ENCODE results near the gene IPCEF1.

Gene IPCEF1

GRCh38 chr6:154356690-154357089 is at the start of gene IPCEF1:
IPCEF1 (minus strand) TSS chr6:154356803; CDS start chr6:154265947, 90,856 bp downstream.
- DNase-seq (ENCODE audit: low read depth): no peak
- TF ChIP-seq, protein P1, sequence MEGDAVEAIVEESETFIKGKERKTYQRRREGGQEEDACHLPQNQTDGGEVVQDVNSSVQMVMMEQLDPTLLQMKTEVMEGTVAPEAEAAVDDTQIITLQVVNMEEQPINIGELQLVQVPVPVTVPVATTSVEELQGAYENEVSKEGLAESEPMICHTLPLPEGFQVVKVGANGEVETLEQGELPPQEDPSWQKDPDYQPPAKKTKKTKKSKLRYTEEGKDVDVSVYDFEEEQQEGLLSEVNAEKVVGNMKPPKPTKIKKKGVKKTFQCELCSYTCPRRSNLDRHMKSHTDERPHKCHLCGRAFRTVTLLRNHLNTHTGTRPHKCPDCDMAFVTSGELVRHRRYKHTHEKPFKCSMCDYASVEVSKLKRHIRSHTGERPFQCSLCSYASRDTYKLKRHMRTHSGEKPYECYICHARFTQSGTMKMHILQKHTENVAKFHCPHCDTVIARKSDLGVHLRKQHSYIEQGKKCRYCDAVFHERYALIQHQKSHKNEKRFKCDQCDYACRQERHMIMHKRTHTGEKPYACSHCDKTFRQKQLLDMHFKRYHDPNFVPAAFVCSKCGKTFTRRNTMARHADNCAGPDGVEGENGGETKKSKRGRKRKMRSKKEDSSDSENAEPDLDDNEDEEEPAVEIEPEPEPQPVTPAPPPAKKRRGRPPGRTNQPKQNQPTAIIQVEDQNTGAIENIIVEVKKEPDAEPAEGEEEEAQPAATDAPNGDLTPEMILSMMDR (IDR thresholded peaks at IDR 0.05; ENCODE audit: control insufficient read depth, extremely low read depth, insufficient read depth): no peak
- no peak within 1 kb of the TSS for H3K4me3 ChIP-seq (ENCODE audit: low read depth, low read length)

- TF ChIP-seq, protein P1 (IDR thresholded peaks at IDR 0.05; ENCODE audit: control insufficient read depth, extremely low read depth, insufficient read depth): no peak
- no peak for DNase-seq (ENCODE audit: low read depth)
- no peak overlapping the region for H3K4me3 ChIP-seq (ENCODE audit: low read depth, low read length)
Observed at GRCh38 chr6:154406301-154406700, 49.7 kb upstream of the IPCEF1 start.

DNA sequence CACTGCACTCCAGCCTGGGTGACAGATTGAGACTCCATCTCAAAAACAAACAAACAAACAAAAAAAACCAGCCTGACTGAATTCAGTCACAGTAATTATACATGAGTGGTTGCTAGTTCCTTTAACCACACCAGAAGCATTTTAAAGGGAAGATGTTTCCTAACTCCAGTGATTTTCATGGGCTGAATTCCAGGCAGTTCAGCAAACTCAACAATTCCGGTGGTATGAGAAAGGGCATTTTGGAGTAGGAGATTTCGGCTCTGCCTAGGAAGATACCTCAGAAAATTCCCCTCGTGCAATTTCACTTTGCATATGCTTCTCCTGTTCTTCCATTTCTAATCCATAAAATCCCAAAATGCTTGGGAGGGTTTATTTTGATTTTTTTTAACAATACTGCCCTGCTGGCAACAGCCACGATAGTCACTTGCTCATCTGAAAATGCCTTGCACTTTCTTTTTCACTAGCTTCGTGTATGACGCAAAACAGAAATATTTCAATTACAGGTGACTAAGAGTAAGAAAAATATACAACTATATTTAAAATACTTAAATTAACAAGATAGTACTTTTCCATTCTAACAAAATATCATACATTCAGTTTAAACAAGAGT is 48.3 kb upstream of the IPCEF1 start:
- TF ChIP-seq, protein P1 (IDR thresholded peaks at IDR 0.05; ENCODE audit: control insufficient read depth, extremely low read depth, insufficient read depth): no peak
- no peak for DNase-seq (ENCODE audit: low read depth)
- H3K4me3 ChIP-seq (ENCODE audit: low read depth, low read length): no peak overlapping the region

DNA sequence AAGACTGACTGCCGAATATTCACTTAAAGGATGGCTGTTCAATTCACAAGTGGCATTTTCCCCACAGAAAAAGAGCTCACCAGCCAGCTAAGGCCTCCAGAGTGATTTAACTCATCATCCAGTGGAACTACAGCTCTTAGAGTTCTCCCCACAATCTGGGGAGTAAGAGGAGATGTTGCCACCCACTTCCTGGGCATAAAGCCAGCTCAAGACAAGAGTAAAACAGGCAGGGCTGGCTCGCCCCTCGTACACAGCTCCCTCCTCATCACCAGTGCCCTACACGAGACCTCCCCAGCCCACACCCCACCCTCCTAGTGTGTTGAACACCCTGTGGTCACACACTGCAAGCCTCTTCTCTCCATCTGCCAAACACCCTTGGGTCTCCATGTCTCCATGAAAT is 47.2 kb upstream of the IPCEF1 start:
- DNase-seq (ENCODE audit: low read depth): no peak

GRCh38 chr6:154402081-154402780 is 45.6 kb upstream of the IPCEF1 start:
- H3K4me3 ChIP-seq (ENCODE audit: low read depth, low read length): no peak overlapping the region
- no peak for DNase-seq (ENCODE audit: low read depth)
- TF ChIP-seq, protein P1 (IDR thresholded peaks at IDR 0.05; ENCODE audit: control insufficient read depth, extremely low read depth, insufficient read depth): no peak

More for the DNA sequence above, 47.2 kb upstream of the IPCEF1 start:
- TF ChIP-seq, protein P1 (IDR thresholded peaks at IDR 0.05; ENCODE audit: control insufficient read depth, extremely low read depth, insufficient read depth): no peak
- H3K4me3 ChIP-seq (ENCODE audit: low read depth, low read length): no peak overlapping the region

DNA sequence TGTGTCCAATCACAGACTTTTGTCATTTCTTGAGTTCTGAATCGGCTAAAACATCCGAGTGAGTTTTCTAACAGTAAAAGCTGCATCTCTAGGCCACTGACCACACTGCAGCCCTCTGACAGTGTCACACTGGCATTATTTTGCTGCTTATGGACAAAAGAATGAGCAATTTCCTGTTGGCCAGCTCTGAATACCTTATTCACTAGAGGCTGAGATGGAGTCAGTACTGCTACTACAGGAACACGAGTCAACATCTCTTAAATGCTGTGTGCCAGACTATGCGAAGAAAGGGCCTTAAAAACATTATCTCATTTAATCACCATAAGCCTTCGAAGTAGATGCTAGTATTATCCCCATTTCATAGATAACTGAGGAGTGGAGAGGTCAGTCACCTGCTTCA is 42.5 kb upstream of the IPCEF1 start:
- H3K4me3 ChIP-seq (ENCODE audit: low read depth, low read length): no peak overlapping the region
- TF ChIP-seq, protein P1 (IDR thresholded peaks at IDR 0.05; ENCODE audit: control insufficient read depth, extremely low read depth, insufficient read depth): no peak
- no peak for DNase-seq (ENCODE audit: low read depth)
